GM20000 (cell line): Measurements from ENCODE around the gene MBIP.

Experiments
- DNase-seq: peaks from one replicate; pipeline ENCODE4 v3.0.0; 2012; ENCODE audit warnings: low spot score
- CTCF ChIP-seq: IDR thresholded peaks from 2 replicates; pipeline ENCODE4 v1.5.1; 2012; ENCODE audit warnings: mild to moderate bottlenecking, control low read depth; ENCODE audit errors: extremely low read depth, missing control alignments

The MBIP gene

GRCh38 chr14:36264595-36264994 lies 55.8 kb downstream of the MBIP start:
- TF ChIP-seq CTCF = no peak

GRCh38 chr14:36264107-36264506 lies 56.3 kb downstream of the MBIP start:
- DNase-seq = no peak
- no peak for TF ChIP-seq CTCF

More at GRCh38 chr14:36264595-36264994, 55.8 kb downstream of the MBIP start:
- no peak for DNase-seq

- no peak for TF ChIP-seq CTCF
- no peak for DNase-seq
Observed at GRCh38 chr14:36260970-36261640, 59.3 kb downstream of the MBIP start.

GRCh38 chr14:36258241-36258640 lies 62.2 kb downstream of the MBIP start:
- TF ChIP-seq CTCF = no peak
- DNase-seq = no peak

GRCh38 chr14:36256126-36256801 lies 64.2 kb downstream of the MBIP start:
- TF ChIP-seq CTCF = no peak
- no peak for DNase-seq

- TF ChIP-seq CTCF = no peak
- DNase-seq = no peak
Observed at GRCh38 chr14:36254020-36254624, 66.3 kb downstream of the MBIP start.
